Ishikawa (cell line): Measurements from ENCODE around the gene FGD2.

ENCODE experiments used
- CEBPB ChIP-seq: IDR thresholded peaks from 2 replicates; pipeline ENCODE4 v1.6.1; 2012
- CREB1 ChIP-seq: IDR thresholded peaks from 2 replicates; pipeline ENCODE4 v1.6.1; 2012; ENCODE audit warnings: low read depth
- EGR1 ChIP-seq: IDR thresholded peaks from 2 replicates; pipeline ENCODE4 v1.6.1; 2012
- EP300 ChIP-seq: IDR thresholded peaks from 2 replicates; pipeline ENCODE4 v1.6.1; 2012; ENCODE audit warnings: borderline replicate concordance
- FOXM1 ChIP-seq: IDR thresholded peaks from 2 replicates; pipeline ENCODE4 v1.6.1; 2012; ENCODE audit warnings: low read depth, borderline replicate concordance
- MAX ChIP-seq: IDR thresholded peaks from 2 replicates; pipeline ENCODE4 v1.6.1; 2012
- NFIC ChIP-seq: IDR thresholded peaks from 2 replicates; pipeline ENCODE4 v1.6.1; 2012
- RAD21 ChIP-seq: IDR thresholded peaks from 2 replicates; pipeline ENCODE4 v1.6.1; 2012; ENCODE audit warnings: low read depth
- REST ChIP-seq: IDR thresholded peaks from 2 replicates; pipeline ENCODE4 v1.6.1; 2012; ENCODE audit warnings: low read depth, mild to moderate bottlenecking
- TAF1 ChIP-seq: IDR thresholded peaks from 2 replicates; pipeline ENCODE4 v1.6.1; 2012; ENCODE audit warnings: low read depth, mild to moderate bottlenecking
- TCF12 ChIP-seq: IDR thresholded peaks from 2 replicates; pipeline ENCODE4 v1.6.1; 2012; ENCODE audit warnings: low read depth
- TEAD4 ChIP-seq: IDR thresholded peaks from 2 replicates; pipeline ENCODE4 v1.6.1; 2012
- YY1 ChIP-seq: IDR thresholded peaks from 2 replicates; pipeline ENCODE4 v1.6.1; 2012; ENCODE audit warnings: low read depth
- ZBTB7A ChIP-seq: IDR thresholded peaks from 2 replicates; pipeline ENCODE4 v1.6.1; 2012; ENCODE audit warnings: low read depth
- TF ChIP-seq, protein P1 (sequence below): IDR thresholded peaks from 2 replicates; pipeline ENCODE4 v1.6.1; 2012

The FGD2 gene

DNA sequence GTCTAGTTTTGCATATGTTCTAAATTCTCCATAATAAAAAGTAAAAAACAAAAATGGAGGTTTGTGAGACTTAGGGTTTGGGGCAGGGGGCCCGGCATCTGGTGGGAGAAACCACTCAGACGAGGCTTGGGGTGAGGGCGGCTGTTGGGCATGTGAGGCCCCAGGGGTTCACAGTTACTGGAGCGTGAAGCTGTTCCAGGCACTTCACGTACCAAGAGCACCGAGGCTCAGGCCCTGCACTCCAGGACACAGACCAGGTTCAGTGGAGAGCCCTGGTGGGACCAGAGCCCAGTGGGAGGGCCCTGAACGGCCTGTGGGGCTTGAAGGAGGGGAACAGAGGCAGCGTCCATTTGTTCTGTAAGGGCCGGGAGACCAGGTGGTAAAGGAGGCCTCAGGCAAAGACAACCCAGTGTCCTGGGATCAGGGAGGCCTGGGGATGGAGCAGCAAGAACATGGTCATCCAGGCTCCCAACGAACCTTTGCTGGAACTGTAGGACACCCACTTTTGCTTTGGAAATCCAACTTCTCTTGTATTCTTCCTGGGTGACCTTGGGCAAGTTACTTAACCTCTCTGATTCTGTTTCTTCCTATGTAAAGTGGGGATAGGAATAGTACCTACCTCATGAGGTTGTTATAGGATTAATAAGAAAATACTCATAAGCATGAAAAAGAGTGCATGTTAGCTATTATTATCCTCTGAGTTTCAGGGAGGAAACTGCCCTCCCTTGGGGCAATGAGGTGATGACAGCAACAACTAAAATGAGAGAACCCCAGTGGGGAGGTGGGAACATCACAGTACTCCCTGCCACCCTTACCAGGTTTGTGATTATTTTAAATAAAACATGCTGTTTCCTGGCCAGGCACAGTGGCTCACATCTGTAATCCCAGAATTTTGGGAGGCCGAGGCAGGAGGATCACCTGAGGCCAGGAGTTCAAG, 1.1 kb upstream of the FGD2 start:
- TF ChIP-seq CEBPB (no peak), EP300 (no peak)

- TF ChIP-seq MAX = no peak
- no peak for TF ChIP-seq ZBTB7A
- TF ChIP-seq RAD21 = no peak
- no peak for TF ChIP-seq CEBPB
- TF ChIP-seq EGR1 = no peak
- no peak for TF ChIP-seq REST
- TF ChIP-seq, protein P1, sequence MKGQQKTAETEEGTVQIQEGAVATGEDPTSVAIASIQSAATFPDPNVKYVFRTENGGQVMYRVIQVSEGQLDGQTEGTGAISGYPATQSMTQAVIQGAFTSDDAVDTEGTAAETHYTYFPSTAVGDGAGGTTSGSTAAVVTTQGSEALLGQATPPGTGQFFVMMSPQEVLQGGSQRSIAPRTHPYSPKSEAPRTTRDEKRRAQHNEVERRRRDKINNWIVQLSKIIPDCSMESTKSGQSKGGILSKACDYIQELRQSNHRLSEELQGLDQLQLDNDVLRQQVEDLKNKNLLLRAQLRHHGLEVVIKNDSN = no peak
- no peak for TF ChIP-seq EP300
- no peak for TF ChIP-seq TAF1
- TF ChIP-seq FOXM1 = no peak
- no peak for TF ChIP-seq TEAD4
- no peak for TF ChIP-seq NFIC
- no peak for TF ChIP-seq YY1
- no peak for TF ChIP-seq TCF12
- TF ChIP-seq CREB1 = no peak
Measured at GRCh38 chr6:37005827-37006567, 542 bp downstream of the FGD2 start.

DNA sequence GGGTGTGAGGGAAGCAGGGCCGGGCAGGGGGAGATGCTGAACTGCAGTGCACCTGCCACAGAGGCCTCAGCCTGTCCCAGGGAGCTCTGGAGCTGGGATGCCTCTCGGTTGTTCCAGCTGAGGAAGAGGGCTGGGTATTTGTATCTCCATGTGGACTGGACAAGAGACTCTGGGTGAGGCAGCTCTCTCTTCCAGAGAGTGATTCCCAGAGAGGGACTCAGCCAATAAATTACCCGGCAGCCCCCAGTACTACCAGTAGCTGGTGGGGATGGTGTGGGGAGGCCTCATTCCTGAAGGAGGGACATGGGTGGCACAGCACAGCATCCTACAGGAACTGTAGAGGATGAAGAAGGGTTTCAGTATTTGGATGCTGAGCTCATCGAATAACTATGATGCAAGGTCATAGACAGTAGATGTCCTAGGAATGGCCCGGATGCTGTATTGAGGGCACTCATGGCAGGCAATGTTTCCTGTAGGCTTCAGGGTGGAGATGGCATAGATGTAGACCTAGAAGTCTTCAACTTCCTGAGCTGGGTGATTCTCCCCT, 1.4 kb downstream of the FGD2 start:
- TF ChIP-seq EGR1 (no peak), YY1 (no peak), CEBPB (no peak), EP300 (no peak), TAF1 (no peak), MAX (no peak), RAD21 (no peak), ZBTB7A (no peak), CREB1 (no peak), REST (no peak), TEAD4 (no peak)
- TF ChIP-seq, protein P1 = no peak

- peak; percentile 45; the same call in 1 of the 2 replicates for TF ChIP-seq EGR1
- peak; percentile 59 for TF ChIP-seq NFIC
- TF ChIP-seq ZBTB7A = peak; percentile 94
- no peak for TF ChIP-seq TEAD4
- no peak for TF ChIP-seq YY1
- peak; percentile 89 for TF ChIP-seq REST
Measured at GRCh38 chr6:37007340-37008043, 2.0 kb downstream of the FGD2 start.
